A673 (cell line): ENCODE measurements around the gene MAML3. TPM values are rescaled to one million over a fixed set of nuclear protein-coding genes. Genes with fewer than 3 reads are reported as not detected.

ENCODE experiments used
- BruUV-seq: library from RNA; stranded (reverse); fragments of 400-500 nt; replicated peaks from 2 replicates; lab custom pipeline; 2021; lab: Mats Ljungman, UMichigan
- CTCF ChIA-PET: fragments of 300-600 bp; sonication (Branson Sonifier 250); formaldehyde crosslinking; loops from one replicate; lab custom pipeline; 2022; ENCODE audit warnings: antibody characterized with exemption; lab: Charles Lee
- POLR2A ChIA-PET: fragments of 300-600 bp; sonication (Branson Sonifier 250); formaldehyde crosslinking; loops from one replicate; lab custom pipeline; 2022; ENCODE audit warnings: antibody characterized with exemption; ENCODE audit not compliant: low non-redundant PET; lab: Charles Lee
- DNase-seq: peaks from one replicate; pipeline ENCODE4 v3.0.0-alpha.2; 2015; ENCODE audit warnings: low spot score
- H3K27ac ChIP-seq: fragments of 200-600 bp; sonication (generic); 2 replicates; pipeline ENCODE4 v1.5.1; 2016; ENCODE audit warnings: mixed run types, low read depth, mild to moderate bottlenecking, mixed read lengths, antibody characterized with exemption, low read length; ENCODE audit not compliant: poor library complexity, severe bottlenecking
- H3K27me3 ChIP-seq: fragments of 200-600 bp; sonication (generic); replicated peaks from 2 replicates; pipeline ENCODE4 v1.6.1; 2017; ENCODE audit warnings: mixed run types, low read depth, mild to moderate bottlenecking, mixed read lengths, antibody characterized with exemption, low read length; ENCODE audit not compliant: insufficient read depth, poor library complexity
- H3K36me3 ChIP-seq: fragments of 200-600 bp; sonication (generic); 2 replicates; pipeline ENCODE4 v1.6.1; 2016; ENCODE audit warnings: mixed run types, mild to moderate bottlenecking, mixed read lengths, antibody characterized with exemption, low read length; ENCODE audit not compliant: insufficient read depth, poor library complexity, severe bottlenecking
- H3K4me1 ChIP-seq: fragments of 200-600 bp; sonication (generic); 2 replicates; pipeline ENCODE4 v1.6.1; 2017; ENCODE audit warnings: mixed run types, mild to moderate bottlenecking, mixed read lengths, antibody characterized with exemption, low read length; ENCODE audit not compliant: insufficient read depth, poor library complexity, severe bottlenecking
- H3K4me3 ChIP-seq: fragments of 200-600 bp; sonication (generic); 2 replicates; pipeline ENCODE4 v1.5.1; 2016; ENCODE audit warnings: low read depth, mixed run types, mild to moderate bottlenecking, mixed read lengths, low read length; ENCODE audit not compliant: poor library complexity, severe bottlenecking
- H3K9me3 ChIP-seq: fragments of 200-600 bp; sonication (generic); 2 replicates; pipeline ENCODE4 v1.6.1; 2016; ENCODE audit warnings: mixed run types, low read depth, mild to moderate bottlenecking, mixed read lengths, antibody characterized with exemption, low read length; ENCODE audit not compliant: poor library complexity, severe bottlenecking
- CTCF ChIP-seq: fragments of 300-800, 200-600 bp; sonication (generic); conservative IDR thresholded peaks from 2 replicates; pipeline ENCODE4 v1.5.1; 2017; ENCODE audit warnings: low read depth, mild to moderate bottlenecking, antibody characterized with exemption, low read length, moderate library complexity, mixed read lengths
- EZH2 ChIP-seq: fragments of 200-600 bp; sonication (generic); IDR thresholded peaks from 2 replicates; pipeline ENCODE4 v1.6.1; 2017; ENCODE audit warnings: borderline replicate concordance, low read depth, mild to moderate bottlenecking, mixed read lengths, antibody characterized with exemption, low read length; ENCODE audit not compliant: poor library complexity, severe bottlenecking
- intact Hi-C: fragments of 100-400 bp; cut with micrococcal nuclease; formaldehyde crosslinking; loops from one replicate; pipeline ENCODE4 v1.10.0; 2022; ENCODE audit not compliant: unreplicated experiment
- total RNA-seq: library from RNA; stranded (reverse); gene quantifications from 2 replicates; pipeline ENCODE4 v1.2.3, GENCODE V29; 2021

The MAML3 gene
- total RNA-seq, 1 experiment from 2014 or later = 3.7 TPM

GRCh38 chr4:140071806-140072205, 82.2 kb downstream of the MAML3 start:
- Histone ChIP-seq H3K27ac (no peak overlapping the region), H3K9me3 (no peaks in the 10 kb centered on the region), H3K36me3 (no peaks in the 10 kb centered on the region), H3K4me1 (no peaks in the 10 kb centered on the region), H3K27me3 (no peaks in the 10 kb centered on the region), H3K4me3 (no peak overlapping the region)
- intact Hi-C loops = no loop called here
- DNase-seq = no peak
- ChIA-PET POLR2A (no interaction called here), CTCF (no interaction called here)
- TF ChIP-seq EZH2 = no peak
- TF ChIP-seq CTCF = no peak
- no TSS peak for BruUV-seq

GRCh38 chr4:140070973-140071372, 83.0 kb downstream of the MAML3 start:
- no peak for TF ChIP-seq CTCF
- TF ChIP-seq EZH2 = no peak
- H3K27me3 ChIP-seq = no peaks in the 10 kb centered on the region
- intact Hi-C loops = no loop called here
- no peaks in the 10 kb centered on the region for H3K4me1 ChIP-seq
- CTCF ChIA-PET = no interaction called here
- no peaks in the 10 kb centered on the region for H3K9me3 ChIP-seq
- no peak for DNase-seq
- BruUV-seq = no TSS peak
- no peak overlapping the region for H3K27ac ChIP-seq
- no peak overlapping the region for H3K4me3 ChIP-seq
- no peaks in the 10 kb centered on the region for H3K36me3 ChIP-seq
- POLR2A ChIA-PET = no interaction called here

- no peak for DNase-seq
- H3K27me3 ChIP-seq = no peaks in the 10 kb centered on the region
- H3K4me3 ChIP-seq = no peak overlapping the region
- ChIA-PET CTCF (no interaction called here), POLR2A (no interaction called here)
- H3K9me3 ChIP-seq = no peaks in the 10 kb centered on the region
- TF ChIP-seq EZH2 = no peak
- TF ChIP-seq CTCF = no peak
- no TSS peak for BruUV-seq
- no peaks in the 10 kb centered on the region for H3K4me1 ChIP-seq
- H3K27ac ChIP-seq = no peak overlapping the region
- no peaks in the 10 kb centered on the region for H3K36me3 ChIP-seq
- intact Hi-C loops = no loop called here
Measured at GRCh38 chr4:140070366-140070765, 83.6 kb downstream of the MAML3 start.
